A172 (cell line): ENCODE data around the gene FRMPD2. TPM values are rescaled to one million over a fixed set of nuclear protein-coding genes. Genes with fewer than 3 reads are reported as not detected.
A peak's percentile ranks its signal among the peaks of the same experiment; 100 is the strongest.
"Not testable (repeated sequence)": the region's sequence is repeated elsewhere in the genome, so short reads cannot be mapped to it uniquely, and the experiment has no call there.

Experiments used
- DNase-seq: peaks from one replicate; pipeline ENCODE4 v3.0.0-alpha.2; 2015; ENCODE audit warnings: low spot score
- total RNA-seq: library from RNA; depleted of rRNA; stranded (reverse); fragments of >200 nt; shearing (Covaris generic); gene quantifications from 2 replicates; pipeline ENCODE4 v1.2.3, GENCODE V29; 2014

FRMPD2 gene
- total RNA-seq, 1 experiment from 2014 or later = not detected

DNA sequence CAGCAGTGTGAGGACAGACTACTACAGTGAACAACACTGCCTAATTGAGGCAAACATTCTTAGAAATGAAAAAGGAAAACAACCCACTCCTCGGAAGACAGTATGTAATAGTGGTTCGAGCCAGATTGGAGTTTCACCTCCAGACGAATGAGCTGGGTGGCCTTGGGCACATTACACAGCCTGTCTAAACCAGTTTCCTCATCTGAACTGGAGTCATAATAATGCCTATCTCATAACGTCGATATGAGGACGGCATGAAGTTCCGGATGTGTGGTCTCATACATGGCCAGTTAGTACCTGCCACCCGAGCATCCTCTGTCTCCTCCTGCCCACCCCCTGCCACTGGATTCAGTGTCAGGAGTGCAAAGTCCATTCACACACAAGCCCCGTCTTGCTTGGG, 15.8 kb upstream of the FRMPD2 start:
- DNase-seq = no peak

DNA sequence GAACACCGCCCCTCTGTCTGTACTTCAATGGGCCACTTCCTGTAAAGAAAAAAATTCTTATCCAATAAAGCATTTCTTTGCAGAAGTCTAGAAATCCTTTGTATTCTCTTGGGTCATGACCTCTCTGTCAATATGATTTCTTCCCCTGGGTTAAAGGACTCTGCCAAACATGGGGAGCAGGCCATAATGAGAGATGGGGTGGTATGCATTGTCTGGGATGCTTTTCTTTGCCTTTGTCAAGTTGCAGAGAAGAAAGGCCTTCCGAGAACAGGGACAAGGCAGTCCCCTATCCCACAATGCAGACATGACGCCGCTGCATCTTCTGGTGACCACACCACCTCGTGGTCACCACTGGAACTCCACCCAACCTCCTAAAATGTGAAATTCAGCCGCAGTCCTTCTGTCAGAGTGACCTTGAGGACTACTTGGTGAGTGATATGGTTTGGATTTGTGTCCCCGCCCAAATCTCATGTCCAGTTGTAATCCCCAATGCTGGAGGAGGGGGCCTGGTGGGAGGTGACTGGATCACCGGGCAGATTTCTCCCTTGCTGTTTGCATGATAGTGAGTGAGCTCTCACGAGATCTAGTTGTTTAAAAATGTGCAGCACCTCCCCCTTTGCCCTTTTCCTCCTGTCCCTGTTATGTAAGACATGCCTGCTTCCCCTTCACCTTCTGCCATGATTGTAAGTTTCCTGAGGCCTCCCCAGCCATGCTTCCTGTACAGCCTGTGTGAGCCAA, 15.2 kb upstream of the FRMPD2 start:
- peak; percentile 49 for DNase-seq

DNA sequence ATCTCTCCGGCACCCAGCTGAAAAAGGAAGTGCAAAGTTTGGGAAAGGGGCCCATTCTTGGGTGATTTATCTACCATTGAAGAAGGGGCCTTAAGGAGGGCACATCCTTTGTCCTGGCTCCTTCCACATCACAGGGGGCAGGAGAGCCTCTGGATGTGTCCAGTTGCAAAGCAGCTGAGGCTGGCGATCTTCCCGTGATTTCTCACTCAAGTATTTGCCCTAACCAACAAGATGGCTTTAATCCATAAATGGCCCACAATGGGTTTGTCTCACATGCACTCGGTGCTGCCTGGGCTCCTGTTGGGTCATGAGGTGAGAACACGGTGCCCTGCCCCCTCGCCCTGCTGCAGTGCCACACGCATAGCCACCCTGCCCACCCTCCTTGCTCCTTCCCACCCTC, 14.2 kb upstream of the FRMPD2 start:
- no peak for DNase-seq

DNA sequence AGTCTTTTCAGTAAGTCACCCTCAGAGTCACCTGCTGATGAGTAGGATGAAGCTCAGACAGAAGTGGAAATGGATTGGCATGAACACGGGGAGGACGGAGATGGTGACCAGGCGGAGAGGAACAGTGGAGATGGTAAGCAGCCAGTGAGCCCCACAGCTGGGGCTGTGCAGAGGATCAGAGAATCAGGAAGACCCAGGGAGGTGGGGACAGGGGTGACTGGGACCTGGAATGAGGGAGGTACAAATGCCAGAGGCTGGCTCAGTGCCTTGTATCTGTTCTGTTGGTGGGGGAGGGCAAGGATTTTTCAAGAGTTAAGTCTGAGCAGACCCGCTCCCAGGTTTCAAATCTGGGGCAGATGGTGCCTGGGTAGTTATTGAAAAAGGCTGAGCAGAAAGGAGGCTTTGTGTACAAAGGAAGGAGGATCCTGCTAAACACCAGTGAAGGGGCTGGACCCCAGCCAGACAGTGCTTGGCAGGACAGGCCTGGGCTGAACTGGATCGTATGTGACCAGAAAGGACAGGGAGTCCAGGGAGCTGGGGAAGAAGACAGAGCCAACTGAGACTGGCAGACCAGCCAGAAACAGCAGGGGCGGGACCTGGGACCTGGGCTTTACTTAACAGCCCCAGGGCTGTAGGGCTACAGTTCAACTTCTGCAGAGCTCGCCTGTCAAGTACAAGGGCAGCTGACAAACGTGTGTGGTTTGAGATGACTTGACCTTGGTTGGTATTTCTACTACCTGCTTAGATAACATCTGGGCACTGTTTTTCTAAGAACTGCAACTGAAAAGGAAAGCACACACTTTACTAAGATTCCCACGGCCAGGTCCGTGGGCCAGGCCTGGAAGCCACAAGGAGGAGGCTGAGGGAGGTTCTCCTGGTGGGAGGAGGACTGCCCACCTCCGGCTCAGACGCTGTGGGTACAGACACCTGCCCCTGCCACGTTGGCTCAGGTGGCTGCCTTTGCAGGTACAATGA, 13.2 kb upstream of the FRMPD2 start:
- no peak for DNase-seq

DNA sequence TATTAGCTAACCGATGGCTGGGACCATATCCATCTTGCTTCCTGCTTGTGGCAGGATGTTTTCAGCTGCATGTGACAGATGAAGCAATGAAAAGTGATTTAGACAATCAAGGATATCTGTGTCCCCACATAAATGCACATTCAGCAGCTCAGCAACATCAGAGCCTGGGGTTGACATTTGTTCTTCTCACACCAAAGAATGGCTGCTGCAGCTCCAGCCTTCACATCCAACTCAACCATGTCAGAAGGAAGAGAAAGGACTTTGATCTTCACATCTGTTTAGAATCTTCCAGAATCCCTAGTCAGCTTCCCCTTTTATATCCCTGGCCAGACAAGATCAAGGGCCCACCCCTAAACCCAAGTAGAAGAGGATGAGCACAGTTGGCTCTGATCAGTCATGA, 11.9 kb upstream of the FRMPD2 start:
- no peak for DNase-seq

DNA sequence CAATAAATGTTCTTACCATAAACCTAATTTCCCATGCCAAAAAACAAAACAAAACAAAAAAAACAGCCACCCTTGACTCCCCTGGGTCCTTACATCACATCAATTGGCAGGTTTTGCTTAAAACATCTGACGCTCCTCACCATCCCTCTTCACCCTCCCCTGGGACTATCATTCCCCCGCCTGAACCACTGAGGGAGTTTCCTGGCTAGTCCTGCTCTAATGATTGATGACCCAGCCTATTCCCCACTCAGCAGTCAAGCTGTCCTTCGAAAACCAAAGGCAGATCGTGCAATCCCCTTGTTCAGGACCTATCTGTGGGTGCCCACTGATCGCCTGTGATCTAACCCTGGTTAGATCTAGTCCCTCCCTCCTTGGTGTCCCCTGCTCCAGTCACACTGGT, 11.2 kb upstream of the FRMPD2 start:
- no peak for DNase-seq

DNA sequence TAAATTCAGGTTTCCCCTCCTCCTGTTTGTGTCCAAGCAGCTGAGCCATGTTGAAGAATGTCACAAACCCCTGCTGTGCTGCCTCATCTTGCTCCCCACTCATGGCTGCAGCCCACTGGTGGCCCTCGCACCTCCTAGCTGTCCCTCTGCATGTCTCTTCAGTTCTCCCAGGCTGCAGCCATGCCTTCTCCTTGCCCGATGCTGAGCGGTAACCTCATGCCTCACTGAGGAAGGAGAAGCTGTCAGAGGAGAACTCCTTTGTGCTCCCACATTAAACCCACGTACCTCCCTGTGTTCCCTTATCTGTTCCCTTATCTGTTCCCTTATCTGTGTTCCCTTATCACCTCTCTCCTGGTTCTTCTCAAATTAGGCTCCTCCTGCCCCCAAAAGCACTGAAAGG, 10.3 kb upstream of the FRMPD2 start:
- no peak for DNase-seq

DNA sequence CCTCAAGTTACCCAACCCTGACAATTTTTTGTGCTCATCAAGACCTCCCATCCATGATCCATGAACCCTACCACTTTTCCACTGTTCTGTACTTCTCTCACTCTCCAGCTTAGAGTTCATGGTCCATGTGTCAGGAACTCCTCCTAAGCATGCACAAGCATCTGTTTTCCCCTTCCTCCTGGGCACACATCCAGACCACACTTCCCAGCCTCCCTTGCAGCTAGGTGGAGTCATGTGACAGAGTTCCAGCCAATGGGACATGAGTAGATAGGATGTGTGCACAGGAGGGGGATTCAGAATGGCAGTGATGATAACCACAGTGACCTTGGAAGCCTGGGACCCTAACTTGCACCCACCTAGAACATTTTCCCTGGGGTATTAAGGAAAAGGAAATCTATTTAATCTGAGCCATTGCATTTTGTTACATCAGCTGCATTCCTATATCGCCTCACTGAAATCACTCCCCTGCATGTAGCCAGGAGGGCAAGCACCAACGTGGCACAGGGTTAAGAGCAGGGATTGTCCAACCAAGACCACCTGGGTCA, 9.6 kb upstream of the FRMPD2 start:
- no peak for DNase-seq

DNA sequence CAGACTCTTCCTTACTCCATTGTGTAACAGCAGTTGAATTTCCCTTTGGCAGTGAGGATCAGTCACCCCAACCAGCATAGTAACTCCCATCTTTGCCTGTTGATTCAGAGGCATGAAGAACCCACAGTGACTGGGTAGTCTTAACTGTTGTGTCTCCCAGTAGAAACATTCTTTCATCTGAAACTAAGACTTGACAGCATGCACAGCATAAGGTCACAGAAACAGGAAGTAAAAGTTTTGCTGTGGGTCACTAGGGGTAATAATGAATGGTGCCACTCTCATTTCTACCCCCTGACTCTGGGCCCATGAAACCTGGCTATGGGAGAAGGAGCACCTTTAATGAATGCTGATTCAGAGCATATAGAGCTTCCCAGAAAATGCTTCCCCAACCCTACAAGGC, 8.3 kb upstream of the FRMPD2 start:
- DNase-seq = no peak

DNA sequence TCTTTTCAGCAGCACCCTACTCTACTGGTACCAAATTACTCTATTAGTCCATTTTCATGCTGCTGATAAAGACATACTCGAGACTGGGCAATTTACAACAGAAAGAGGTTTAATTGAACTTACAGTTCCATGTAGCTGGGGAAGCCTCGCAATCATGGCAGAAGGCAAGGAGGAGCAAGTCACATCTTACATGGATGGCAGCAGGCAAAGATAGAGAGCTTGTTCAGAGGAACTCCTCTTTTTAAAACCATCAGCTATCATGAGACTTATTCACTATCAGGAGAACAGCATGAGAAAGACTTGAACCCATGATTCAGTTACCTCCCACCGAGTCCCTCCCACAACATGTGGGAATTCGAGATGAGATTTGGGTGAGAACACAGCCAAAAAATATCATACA, 7.2 kb upstream of the FRMPD2 start:
- not testable (repeated sequence) for DNase-seq

DNA sequence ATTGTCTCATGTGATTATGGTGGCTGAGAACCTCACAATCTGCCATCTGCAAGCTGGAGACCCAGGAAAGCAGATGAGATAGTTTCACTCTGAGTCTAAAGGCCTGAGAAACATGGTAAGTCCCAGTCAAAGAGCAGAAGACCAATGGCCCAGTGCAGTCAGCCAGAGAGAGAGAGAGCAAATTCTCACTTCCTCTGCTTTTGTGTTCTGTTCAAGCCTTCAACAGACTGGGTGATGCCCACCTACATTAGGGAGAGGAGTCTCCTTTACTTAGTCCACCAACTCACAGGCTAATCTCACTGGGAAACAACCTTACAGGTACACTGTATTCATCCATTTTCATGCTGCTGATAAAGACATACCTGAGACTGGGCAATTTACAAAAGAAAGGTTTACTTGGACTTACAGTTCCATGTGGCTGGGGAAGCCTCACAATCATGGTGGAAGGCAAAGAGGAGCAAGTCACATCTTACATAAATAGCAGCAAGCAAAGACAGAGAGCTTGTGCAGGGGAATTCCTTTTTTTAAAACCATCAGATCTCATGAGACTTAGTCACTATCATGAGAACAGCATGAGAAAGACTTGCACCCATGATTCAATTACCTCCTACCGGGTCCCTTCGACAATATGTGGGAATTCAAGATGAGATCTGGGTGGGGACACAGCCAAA, 4.7 kb upstream of the FRMPD2 start:
- DNase-seq = no peak

DNA sequence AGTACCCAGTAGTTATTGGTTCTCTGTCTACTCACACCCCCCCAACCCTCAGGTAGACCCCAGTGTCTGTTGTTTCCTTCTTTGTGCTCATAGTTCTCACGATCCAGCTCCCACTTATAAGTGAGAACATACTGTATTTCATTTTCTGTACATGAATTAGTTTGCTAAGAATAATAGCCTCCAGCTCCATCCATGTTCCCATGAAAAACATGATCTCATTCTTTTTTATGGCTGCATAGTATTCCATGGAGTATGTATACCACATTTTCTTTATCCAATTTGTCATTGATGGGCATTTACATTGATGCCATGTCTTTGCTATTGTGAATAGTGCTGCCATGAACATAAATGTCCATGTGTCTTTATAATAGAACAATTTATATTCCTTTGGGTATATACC, 2.6 kb upstream of the FRMPD2 start:
- no peak for DNase-seq

DNA sequence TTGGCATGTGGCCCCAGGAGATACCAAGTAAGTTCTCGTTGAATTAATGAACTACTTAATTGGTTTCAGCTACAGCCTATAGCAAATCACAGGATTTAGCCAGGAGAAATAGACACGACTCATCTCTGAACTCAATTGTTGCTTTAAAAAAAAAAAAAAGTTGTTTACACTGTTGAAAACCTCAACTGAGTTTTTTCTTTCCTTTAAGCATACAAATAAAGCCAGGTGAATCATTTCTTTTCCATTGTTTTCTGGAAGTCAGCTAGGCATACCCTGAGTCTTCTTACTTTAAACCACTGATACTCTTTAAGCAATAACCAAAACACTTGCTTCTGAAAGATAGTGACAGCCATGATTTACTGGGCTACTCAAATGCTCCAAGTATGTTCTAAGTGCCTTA, 755 bp downstream of the FRMPD2 start:
- DNase-seq = no peak

DNA sequence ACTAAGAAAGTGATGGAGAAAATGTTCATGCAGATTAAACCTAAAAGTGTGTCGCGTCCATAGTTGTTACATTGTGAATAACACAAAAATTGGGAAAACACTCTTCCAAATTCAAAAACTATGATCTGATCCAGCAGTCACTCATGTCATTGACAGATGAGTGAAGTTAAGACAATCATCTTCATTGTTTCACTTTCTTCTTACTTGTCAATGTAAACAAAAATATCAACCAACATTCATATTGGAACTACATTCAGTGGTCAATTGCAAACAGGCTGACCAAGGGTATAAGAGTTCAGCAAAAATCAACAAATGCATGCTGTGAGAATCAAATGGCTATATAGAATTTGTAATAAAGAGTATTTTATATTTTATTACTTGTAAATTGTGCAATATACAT, 1.8 kb downstream of the FRMPD2 start:
- no peak for DNase-seq

DNA sequence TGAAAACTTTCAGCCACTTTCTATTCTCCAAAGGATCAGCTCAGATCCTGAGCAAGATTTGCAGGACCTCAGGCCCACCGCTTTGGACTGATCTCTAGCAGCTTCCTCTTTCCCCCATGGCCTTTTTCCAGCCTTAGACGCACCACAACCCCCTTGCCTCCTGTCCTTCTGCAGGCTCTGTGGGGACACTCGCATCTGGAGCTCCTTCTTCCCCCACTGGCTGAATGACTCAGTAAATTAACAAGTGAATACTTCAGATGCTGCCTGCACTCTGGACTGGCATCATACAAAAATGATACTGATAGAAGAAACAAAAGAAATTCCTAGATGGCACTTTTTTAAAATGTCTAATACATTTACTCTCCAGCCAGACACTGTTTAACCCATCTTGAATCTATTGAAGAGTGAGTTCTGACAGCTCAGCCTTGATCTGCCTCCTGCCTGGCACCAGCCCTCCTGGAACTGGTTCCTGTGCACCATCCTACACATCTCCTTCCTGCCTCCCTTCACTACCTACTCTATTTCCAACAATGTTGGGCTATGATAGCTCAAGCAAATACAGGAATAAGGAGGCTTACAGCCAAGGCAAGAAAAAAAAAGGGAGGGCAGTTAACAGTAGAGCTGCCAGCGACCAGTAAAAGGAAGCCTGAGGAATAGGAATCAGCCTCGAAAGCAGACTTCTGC, 3.3 kb downstream of the FRMPD2 start:
- DNase-seq = no peak

DNA sequence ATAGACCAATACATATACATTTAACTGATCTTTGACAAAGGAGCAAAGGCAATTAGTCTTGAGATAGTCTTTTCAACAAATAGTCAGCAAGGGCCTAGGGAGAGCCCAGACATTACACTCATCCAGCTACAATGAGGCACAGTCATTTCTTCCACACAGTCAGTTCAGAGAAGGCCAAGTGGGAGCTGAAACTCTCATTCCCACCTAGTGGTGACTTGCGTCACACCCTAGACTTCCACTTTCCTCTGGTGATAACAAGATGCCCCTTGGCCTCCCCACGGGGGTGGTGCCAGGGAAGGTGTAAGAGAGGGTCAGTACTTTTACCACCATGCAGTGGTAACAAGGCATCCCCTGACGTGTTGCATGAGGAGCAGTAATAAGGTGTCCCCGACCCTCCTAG, 8.0 kb downstream of the FRMPD2 start:
- DNase-seq = no peak

DNA sequence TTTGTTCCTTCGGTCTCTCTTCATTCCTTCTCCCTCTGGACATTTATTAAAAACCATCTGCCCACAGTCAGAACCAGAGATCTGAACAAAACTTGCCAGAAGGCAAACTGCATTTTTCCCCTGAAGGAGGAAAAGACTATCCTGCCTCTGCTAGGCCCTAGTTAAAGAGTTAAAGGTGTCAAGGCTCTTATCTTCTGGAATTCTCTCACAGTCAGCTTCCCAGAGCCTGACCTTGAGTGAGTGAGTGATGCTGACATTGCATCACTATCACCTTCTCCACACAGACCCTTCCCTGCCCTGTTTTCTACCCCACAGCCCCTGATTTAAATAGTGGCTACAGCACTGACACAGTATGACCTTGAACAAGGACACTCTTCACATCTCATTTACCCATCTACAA, 16.4 kb downstream of the FRMPD2 start:
- DNase-seq = no peak

DNA sequence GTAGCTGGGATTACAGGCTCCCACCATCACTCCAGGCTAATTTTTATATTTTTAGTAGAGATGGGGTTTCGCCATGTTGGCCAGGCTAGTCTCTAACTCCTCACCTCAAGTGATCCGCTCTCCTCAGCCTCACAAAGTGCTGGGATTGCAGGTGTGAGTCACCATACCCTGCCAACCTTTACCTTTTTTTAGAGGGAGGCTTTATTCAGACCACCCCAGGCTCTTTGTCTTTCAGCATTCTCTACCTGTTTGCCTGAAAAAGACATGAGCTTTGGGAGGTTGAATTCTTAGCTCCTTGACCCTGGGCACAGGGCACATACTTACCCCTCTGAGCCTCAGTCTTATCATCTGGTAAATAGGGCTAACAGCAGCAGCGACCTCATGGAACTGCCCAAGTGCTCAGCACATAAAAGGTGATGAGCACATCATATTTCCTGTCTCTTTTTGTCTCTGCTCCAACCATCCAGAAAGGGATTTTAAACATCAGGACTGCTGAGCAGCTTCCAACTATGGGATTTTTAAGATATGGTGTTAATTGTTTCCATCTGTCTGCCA, 17.0 kb downstream of the FRMPD2 start:
- DNase-seq = no peak

DNA sequence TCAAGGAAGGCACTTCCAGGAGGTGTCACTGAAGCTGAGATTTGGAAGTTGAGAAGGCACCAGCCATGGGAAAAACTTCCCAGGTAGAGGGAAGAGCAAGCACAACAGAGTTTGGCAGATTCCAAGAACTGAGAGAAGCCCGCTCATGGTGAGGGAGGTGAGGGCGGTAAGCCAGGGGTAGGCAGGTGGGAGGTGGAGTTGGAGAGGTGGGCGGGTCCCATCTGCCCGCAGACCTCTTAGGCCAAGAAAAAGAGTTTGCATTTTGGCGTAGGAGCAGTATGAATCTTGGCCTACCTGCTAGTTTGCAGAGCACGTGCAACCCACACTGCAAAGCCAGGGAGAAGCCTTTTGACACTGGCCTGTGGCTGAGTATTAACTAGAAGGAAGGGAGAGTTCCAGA, 18.8 kb downstream of the FRMPD2 start:
- no peak for DNase-seq

DNA sequence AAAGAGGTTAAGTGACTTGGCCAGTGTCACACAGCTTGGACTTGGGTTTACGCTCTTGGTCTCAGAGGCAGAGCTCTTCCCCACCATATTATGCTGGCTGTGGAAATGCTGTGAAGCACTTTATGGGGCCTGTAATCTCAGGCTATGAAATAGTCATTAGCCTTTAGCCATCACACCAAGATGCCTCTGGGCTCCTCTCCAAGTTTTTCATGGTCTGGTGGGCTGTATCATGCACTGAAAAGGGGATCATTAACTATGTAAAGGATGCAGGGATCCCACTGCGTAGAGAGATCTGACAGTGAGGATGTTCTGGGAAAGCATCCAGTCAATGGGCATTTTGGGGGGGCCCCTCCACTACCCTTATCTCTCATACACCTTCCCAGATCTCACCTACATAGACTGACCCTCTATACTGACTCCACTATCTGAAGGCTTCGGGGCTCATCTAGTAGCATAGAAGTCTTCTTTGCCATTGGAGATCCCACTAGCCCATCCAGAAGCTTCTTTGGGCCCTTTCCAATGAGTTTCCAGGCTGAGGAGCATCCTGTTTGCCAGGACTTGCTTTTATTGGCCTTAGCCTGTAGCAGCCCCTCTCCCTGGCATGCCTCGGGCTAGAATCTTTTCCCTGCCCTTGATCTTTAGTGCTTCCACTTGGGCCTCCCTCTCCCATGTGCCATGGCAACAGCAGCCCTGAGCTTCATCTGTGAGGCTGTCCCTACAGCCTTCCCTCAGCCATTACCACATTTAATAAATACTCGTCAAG, 19.6 kb downstream of the FRMPD2 start:
- no peak for DNase-seq
